HepG2 (cell line): ENCODE data around the gene LRRC42. TPM values are rescaled to one million over a fixed set of nuclear protein-coding genes. Genes with fewer than 3 reads are reported as not detected.

Experiments used
- ARHGAP35 ChIP-seq: sonication (generic); formaldehyde crosslinking; IDR thresholded peaks from 2 replicates; pipeline ENCODE4 v1.9.0; 2022; ENCODE audit warnings: mild to moderate bottlenecking, inconsistent platforms, moderate library complexity, missing genetic modification reagents, borderline replicate concordance
- CREBL2 ChIP-seq: sonication (generic); formaldehyde crosslinking; IDR thresholded peaks from 2 replicates; pipeline ENCODE4 v1.8.1; 2023; ENCODE audit warnings: missing genetic modification reagents, mild to moderate bottlenecking, borderline replicate concordance
- DR1 ChIP-seq: sonication (generic); formaldehyde crosslinking; IDR thresholded peaks from 2 replicates; pipeline ENCODE4 v1.8.0; 2021; ENCODE audit warnings: mild to moderate bottlenecking, missing genetic modification reagents, inconsistent platforms
- ELF3 ChIP-seq: IDR thresholded peaks from 2 replicates; pipeline ENCODE4 v1.6.1; 2016; ENCODE audit warnings: missing genetic modification reagents, missing compliant biosample characterization
- FOXC1 ChIP-seq: sonication (generic); formaldehyde crosslinking; IDR thresholded peaks from 2 replicates; pipeline ENCODE4 v1.8.0; 2022; ENCODE audit warnings: mild to moderate bottlenecking, missing genetic modification reagents, borderline replicate concordance
- GTF3A ChIP-seq: sonication (generic); formaldehyde crosslinking; conservative IDR thresholded peaks from 2 replicates; pipeline ENCODE4 v1.4.0; 2020; ENCODE audit warnings: mild to moderate bottlenecking, missing genetic modification reagents
- HMGA1 ChIP-seq: sonication (generic); formaldehyde crosslinking; conservative IDR thresholded peaks from 2 replicates; pipeline ENCODE4 v1.4.0; 2020; ENCODE audit warnings: missing genetic modification reagents
- JUND ChIP-seq: sonication (generic); formaldehyde crosslinking; IDR thresholded peaks from 2 replicates; pipeline ENCODE4 v1.8.0; 2022; ENCODE audit warnings: mild to moderate bottlenecking, missing genetic modification reagents
- KAT7 ChIP-seq: IDR thresholded peaks from 2 replicates; pipeline ENCODE4 v1.6.1; 2018; ENCODE audit warnings: borderline replicate concordance, missing compliant biosample characterization
- NCOA5 ChIP-seq: sonication (generic); formaldehyde crosslinking; IDR thresholded peaks from 2 replicates; pipeline ENCODE4 v1.4.0; 2020; ENCODE audit warnings: missing genetic modification reagents
- PHF20 ChIP-seq: sonication (generic); formaldehyde crosslinking; IDR thresholded peaks from 2 replicates; pipeline ENCODE4 v1.5.0; 2020; ENCODE audit warnings: mild to moderate bottlenecking, missing genetic modification reagents
- SALL2 ChIP-seq: sonication (generic); formaldehyde crosslinking; IDR thresholded peaks from 2 replicates; pipeline ENCODE4 v1.8.1; 2023; ENCODE audit warnings: mild to moderate bottlenecking, missing genetic modification reagents, inconsistent platforms
- SOX6 ChIP-seq, 2 experiments: fragments of 450-650 bp in 1 of 2; sonication (generic) in 1 of 2; formaldehyde crosslinking in 1 of 2; IDR thresholded peaks; 2 replicates each; pipeline versions ENCODE4 v1.4.0 to v1.6.1; 2017 to 2020; ENCODE audit warnings: antibody characterized with exemption in 1 of 2, mild to moderate bottlenecking in 1 of 2, missing genetic modification reagents in 1 of 2
- TBX2 ChIP-seq: sonication (generic); formaldehyde crosslinking; IDR thresholded peaks from 2 replicates; pipeline ENCODE4 v1.5.0; 2020; ENCODE audit warnings: missing genetic modification reagents, mild to moderate bottlenecking, borderline replicate concordance
- ZKSCAN5 ChIP-seq: sonication (generic); formaldehyde crosslinking; IDR thresholded peaks from 2 replicates; pipeline ENCODE4 v1.5.1; 2020; ENCODE audit warnings: mild to moderate bottlenecking, missing genetic modification reagents
- ZNF17 ChIP-seq: sonication (generic); formaldehyde crosslinking; IDR thresholded peaks from 2 replicates; pipeline ENCODE4 v1.5.0; 2020; ENCODE audit warnings: mild to moderate bottlenecking, missing genetic modification reagents
- ZNF20 ChIP-seq: sonication (generic); formaldehyde crosslinking; IDR thresholded peaks from 2 replicates; pipeline ENCODE4 v1.4.0; 2020; ENCODE audit warnings: mild to moderate bottlenecking, moderate library complexity, missing genetic modification reagents
- ZNF235 ChIP-seq: sonication (generic); formaldehyde crosslinking; IDR thresholded peaks from 2 replicates; pipeline ENCODE4 v1.8.1; 2023; ENCODE audit warnings: mild to moderate bottlenecking, missing genetic modification reagents, borderline replicate concordance
- ZNF577 ChIP-seq: sonication (generic); formaldehyde crosslinking; IDR thresholded peaks from 2 replicates; pipeline ENCODE4 v1.4.0; 2020; ENCODE audit warnings: mild to moderate bottlenecking, low read depth, missing genetic modification reagents, borderline replicate concordance
- ZNF660 ChIP-seq: sonication (generic); formaldehyde crosslinking; IDR thresholded peaks from 2 replicates; pipeline ENCODE4 v1.5.1; 2020; ENCODE audit warnings: mild to moderate bottlenecking, low read depth, missing genetic modification reagents, borderline replicate concordance
- polyA plus RNA-seq, 8 experiments: library from polyadenylated mRNA; depleted of rRNA in 3 of 8; stranded (reverse) in 7 of 8; unstranded in 1 of 8; fragments of >200 nt; fragmentation: Illumina TruSeq in 4 of 8; extraction: Trizol in 4 of 8; gene quantifications; 2 replicates each; pipeline versions ENCODE4 v1.2.1 to v1.2.3, GENCODE V29; 2011 to 2016; ENCODE audit warnings: low read depth in 4 of 8, missing spikeins in 1 of 8, mixed read lengths in 1 of 8; ENCODE audit not compliant: insufficient read depth in 1 of 8
- total RNA-seq, 5 experiments: library from RNA; depleted of rRNA; stranded (reverse); fragments of >200 nt; fragmentation: Illumina TruSeq; extraction: Trizol; gene quantifications; 2 replicates each; pipeline ENCODE4 v1.2.3, GENCODE V29; 2016; ENCODE audit warnings: low read depth in 1 of 5
- TF ChIP-seq, protein P1 (sequence below): sonication (generic); formaldehyde crosslinking; IDR thresholded peaks from 2 replicates; pipeline ENCODE4 v1.5.1; 2020; ENCODE audit warnings: mild to moderate bottlenecking, missing genetic modification reagents, moderate library complexity
- TF ChIP-seq, protein P2 (sequence below): sonication (generic); formaldehyde crosslinking; IDR thresholded peaks from 2 replicates; pipeline ENCODE4 v1.8.1; 2023; ENCODE audit warnings: mild to moderate bottlenecking, missing genetic modification reagents
- TF ChIP-seq, protein P3 (sequence below): IDR thresholded peaks from 2 replicates; pipeline ENCODE4 v1.6.1; 2016; ENCODE audit warnings: low read depth, control low read depth

LRRC42 gene
- total and polyA plus RNA-seq, 2 of the 13 experiments (the other 11 are each of a cell fraction or from before 2014, with no cell fraction given) = 30.6 to 43.6 TPM

- TF ChIP-seq, protein P1, sequence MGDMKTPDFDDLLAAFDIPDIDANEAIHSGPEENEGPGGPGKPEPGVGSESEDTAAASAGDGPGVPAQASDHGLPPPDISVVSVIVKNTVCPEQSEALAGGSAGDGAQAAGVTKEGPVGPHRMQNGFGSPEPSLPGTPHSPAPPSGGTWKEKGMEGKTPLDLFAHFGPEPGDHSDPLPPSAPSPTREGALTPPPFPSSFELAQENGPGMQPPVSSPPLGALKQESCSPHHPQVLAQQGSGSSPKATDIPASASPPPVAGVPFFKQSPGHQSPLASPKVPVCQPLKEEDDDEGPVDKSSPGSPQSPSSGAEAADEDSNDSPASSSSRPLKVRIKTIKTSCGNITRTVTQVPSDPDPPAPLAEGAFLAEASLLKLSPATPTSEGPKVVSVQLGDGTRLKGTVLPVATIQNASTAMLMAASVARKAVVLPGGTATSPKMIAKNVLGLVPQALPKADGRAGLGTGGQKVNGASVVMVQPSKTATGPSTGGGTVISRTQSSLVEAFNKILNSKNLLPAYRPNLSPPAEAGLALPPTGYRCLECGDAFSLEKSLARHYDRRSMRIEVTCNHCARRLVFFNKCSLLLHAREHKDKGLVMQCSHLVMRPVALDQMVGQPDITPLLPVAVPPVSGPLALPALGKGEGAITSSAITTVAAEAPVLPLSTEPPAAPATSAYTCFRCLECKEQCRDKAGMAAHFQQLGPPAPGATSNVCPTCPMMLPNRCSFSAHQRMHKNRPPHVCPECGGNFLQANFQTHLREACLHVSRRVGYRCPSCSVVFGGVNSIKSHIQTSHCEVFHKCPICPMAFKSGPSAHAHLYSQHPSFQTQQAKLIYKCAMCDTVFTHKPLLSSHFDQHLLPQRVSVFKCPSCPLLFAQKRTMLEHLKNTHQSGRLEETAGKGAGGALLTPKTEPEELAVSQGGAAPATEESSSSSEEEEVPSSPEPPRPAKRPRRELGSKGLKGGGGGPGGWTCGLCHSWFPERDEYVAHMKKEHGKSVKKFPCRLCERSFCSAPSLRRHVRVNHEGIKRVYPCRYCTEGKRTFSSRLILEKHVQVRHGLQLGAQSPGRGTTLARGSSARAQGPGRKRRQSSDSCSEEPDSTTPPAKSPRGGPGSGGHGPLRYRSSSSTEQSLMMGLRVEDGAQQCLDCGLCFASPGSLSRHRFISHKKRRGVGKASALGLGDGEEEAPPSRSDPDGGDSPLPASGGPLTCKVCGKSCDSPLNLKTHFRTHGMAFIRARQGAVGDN (CRISPR knock-in tag) = peak; percentile 94
- TF ChIP-seq ZNF235 (CRISPR knock-in tag) = no peak
- TF ChIP-seq KAT7 (CRISPR knock-in tag) = no peak
- no peak for TF ChIP-seq ZKSCAN5
- no peak for TF ChIP-seq DR1 (CRISPR knock-in tag)
- TF ChIP-seq, protein P2, sequence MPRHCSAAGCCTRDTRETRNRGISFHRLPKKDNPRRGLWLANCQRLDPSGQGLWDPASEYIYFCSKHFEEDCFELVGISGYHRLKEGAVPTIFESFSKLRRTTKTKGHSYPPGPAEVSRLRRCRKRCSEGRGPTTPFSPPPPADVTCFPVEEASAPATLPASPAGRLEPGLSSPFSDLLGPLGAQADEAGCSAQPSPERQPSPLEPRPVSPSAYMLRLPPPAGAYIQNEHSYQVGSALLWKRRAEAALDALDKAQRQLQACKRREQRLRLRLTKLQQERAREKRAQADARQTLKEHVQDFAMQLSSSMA = 0 out of 2 replicates have a peak, but pooled peaks have one; percentile 32
- TF ChIP-seq FOXC1 (CRISPR knock-in tag) = no peak; the same call in 1 of the 2 replicates
- no peak for TF ChIP-seq ZNF20 (CRISPR knock-in tag)
- no peak for TF ChIP-seq SOX6 (IDR thresholded peaks at IDR 0.05)
- TF ChIP-seq SOX6 (CRISPR knock-in tag; IDR thresholded peaks at IDR 0.05) = peak; percentile 47; the same call in 1 of the 2 replicates
- TF ChIP-seq ELF3 (CRISPR knock-in tag) = peak; percentile 90
- TF ChIP-seq NCOA5 (CRISPR knock-in tag) = no peak
- no peak for TF ChIP-seq JUND
- TF ChIP-seq GTF3A (CRISPR knock-in tag) = no peak
- TF ChIP-seq, protein P3, sequence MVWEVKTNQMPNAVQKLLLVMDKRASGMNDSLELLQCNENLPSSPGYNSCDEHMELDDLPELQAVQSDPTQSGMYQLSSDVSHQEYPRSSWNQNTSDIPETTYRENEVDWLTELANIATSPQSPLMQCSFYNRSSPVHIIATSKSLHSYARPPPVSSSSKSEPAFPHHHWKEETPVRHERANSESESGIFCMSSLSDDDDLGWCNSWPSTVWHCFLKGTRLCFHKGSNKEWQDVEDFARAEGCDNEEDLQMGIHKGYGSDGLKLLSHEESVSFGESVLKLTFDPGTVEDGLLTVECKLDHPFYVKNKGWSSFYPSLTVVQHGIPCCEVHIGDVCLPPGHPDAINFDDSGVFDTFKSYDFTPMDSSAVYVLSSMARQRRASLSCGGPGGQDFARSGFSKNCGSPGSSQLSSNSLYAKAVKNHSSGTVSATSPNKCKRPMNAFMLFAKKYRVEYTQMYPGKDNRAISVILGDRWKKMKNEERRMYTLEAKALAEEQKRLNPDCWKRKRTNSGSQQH (CRISPR knock-in tag) = peak; percentile 61; the same call in 1 of the 2 replicates
- TF ChIP-seq PHF20 (CRISPR knock-in tag) = peak; percentile 38; the same call in 1 of the 2 replicates
- no peak for TF ChIP-seq SALL2 (CRISPR knock-in tag)
- TF ChIP-seq ZNF577 (CRISPR knock-in tag) = no peak
- 0 out of 2 replicates have a peak, but pooled peaks have one; percentile 63 for TF ChIP-seq ZNF17 (CRISPR knock-in tag)
- no peak for TF ChIP-seq ZNF660 (CRISPR knock-in tag)
- TF ChIP-seq CREBL2 (CRISPR knock-in tag) = no peak
- TF ChIP-seq HMGA1 (CRISPR knock-in tag) = no peak
- peak; percentile 68; the same call in 1 of the 2 replicates for TF ChIP-seq TBX2 (CRISPR knock-in tag)
- no peak for TF ChIP-seq ARHGAP35 (CRISPR knock-in tag)
These were observed 36.0 kb downstream of the LRRC42 start (continued) for GRCh38 chr1:53982034-53982762.
